OCI-LY1 (cell line): ENCODE data around the gene B3GALT6.

Source experiments
- H2AFZ ChIP-seq: fragments of 200-600 bp; sonication (generic), shearing (Covaris generic); 2 replicates; pipeline ENCODE4 v1.6.0; 2014; ENCODE audit warnings: antibody characterized with exemption, mild to moderate bottlenecking, low read length
- H3F3A ChIP-seq: fragments of 200-600 bp; sonication (generic), shearing (Covaris generic); 2 replicates; pipeline ENCODE4 v1.6.0; 2014; ENCODE audit warnings: mild to moderate bottlenecking, antibody characterized with exemption, low read length, moderate library complexity; ENCODE audit not compliant: insufficient read depth
- H3K27ac ChIP-seq: fragments of 200-600 bp; sonication (generic); 2 replicates; pipeline ENCODE4 v1.5.1; 2014; ENCODE audit warnings: low read length, mixed run types, mild to moderate bottlenecking, low read depth; ENCODE audit not compliant: poor library complexity, severe bottlenecking
- H3K27me3 ChIP-seq: fragments of 200-600 bp; sonication (generic); 2 replicates; pipeline ENCODE4 v1.6.0; 2014; ENCODE audit warnings: antibody characterized with exemption, mild to moderate bottlenecking, low read length, moderate library complexity; ENCODE audit not compliant: insufficient read depth
- H3K36me3 ChIP-seq: fragments of 200-600 bp; sonication (generic); 2 replicates; pipeline ENCODE4 v1.6.1; 2014; ENCODE audit warnings: mild to moderate bottlenecking, antibody characterized with exemption, low read length, moderate library complexity, mixed read lengths; ENCODE audit not compliant: insufficient read depth
- H3K4me1 ChIP-seq: fragments of 200-600 bp; sonication (generic); 2 replicates; pipeline ENCODE4 v1.5.1; 2014; ENCODE audit warnings: mild to moderate bottlenecking, low read length, moderate library complexity; ENCODE audit not compliant: insufficient read depth, severe bottlenecking
- H3K4me2 ChIP-seq: fragments of 200-600 bp; sonication (generic), shearing (Covaris generic); 2 replicates; pipeline ENCODE4 v1.6.1; 2014; ENCODE audit warnings: low read length
- H3K4me3 ChIP-seq: fragments of 200-600 bp; sonication (generic); 2 replicates; pipeline ENCODE4 v1.5.1; 2014; ENCODE audit warnings: low read length, low read depth, mild to moderate bottlenecking, mixed read lengths; ENCODE audit not compliant: poor library complexity, severe bottlenecking
- H3K79me2 ChIP-seq: fragments of 200-600 bp; shearing (Covaris generic); 2 replicates; pipeline ENCODE4 v1.6.1; 2016; ENCODE audit warnings: mixed run types, low read length, mixed read lengths; ENCODE audit not compliant: insufficient read depth
- H3K9ac ChIP-seq: fragments of 200-600 bp; sonication (generic), shearing (Covaris generic); 2 replicates; pipeline ENCODE4 v1.6.1; 2014; ENCODE audit warnings: mild to moderate bottlenecking, low read length, mixed read lengths
- H3K9me2 ChIP-seq: fragments of 200-600 bp; sonication (generic), shearing (Covaris generic); 2 replicates; pipeline ENCODE4 v1.6.1; 2014; ENCODE audit warnings: low read depth, mild to moderate bottlenecking, low read length, mixed read lengths
- H3K9me3 ChIP-seq: fragments of 200-600 bp; shearing (Covaris generic); 2 replicates; pipeline ENCODE4 v1.6.1; 2014; ENCODE audit warnings: low read length, mixed read lengths
- H4K20me1 ChIP-seq: fragments of 200-600 bp; sonication (generic), shearing (Covaris generic); 2 replicates; pipeline ENCODE4 v1.6.0; 2016; ENCODE audit warnings: mild to moderate bottlenecking, low read length; ENCODE audit not compliant: insufficient read depth
- EZH2 ChIP-seq: fragments of 200-600 bp; sonication (generic), shearing (Covaris generic); IDR thresholded peaks from 2 replicates; pipeline ENCODE4 v1.8.0; 2017; ENCODE audit warnings: borderline replicate concordance, mixed run types, mild to moderate bottlenecking, antibody characterized with exemption, low read length, moderate library complexity, mixed read lengths
- TF ChIP-seq, protein P1 (sequence below): fragments of 200-600 bp; sonication (generic), shearing (Covaris generic); IDR thresholded peaks from 2 replicates; pipeline ENCODE4 v1.5.1; 2017; ENCODE audit warnings: mild to moderate bottlenecking, antibody characterized with exemption, low read length, moderate library complexity, mixed read lengths

Gene B3GALT6

GRCh38 chr1:1198423-1199140 is 33.5 kb upstream of the B3GALT6 start:
- no peak for TF ChIP-seq EZH2
- TF ChIP-seq, protein P1, sequence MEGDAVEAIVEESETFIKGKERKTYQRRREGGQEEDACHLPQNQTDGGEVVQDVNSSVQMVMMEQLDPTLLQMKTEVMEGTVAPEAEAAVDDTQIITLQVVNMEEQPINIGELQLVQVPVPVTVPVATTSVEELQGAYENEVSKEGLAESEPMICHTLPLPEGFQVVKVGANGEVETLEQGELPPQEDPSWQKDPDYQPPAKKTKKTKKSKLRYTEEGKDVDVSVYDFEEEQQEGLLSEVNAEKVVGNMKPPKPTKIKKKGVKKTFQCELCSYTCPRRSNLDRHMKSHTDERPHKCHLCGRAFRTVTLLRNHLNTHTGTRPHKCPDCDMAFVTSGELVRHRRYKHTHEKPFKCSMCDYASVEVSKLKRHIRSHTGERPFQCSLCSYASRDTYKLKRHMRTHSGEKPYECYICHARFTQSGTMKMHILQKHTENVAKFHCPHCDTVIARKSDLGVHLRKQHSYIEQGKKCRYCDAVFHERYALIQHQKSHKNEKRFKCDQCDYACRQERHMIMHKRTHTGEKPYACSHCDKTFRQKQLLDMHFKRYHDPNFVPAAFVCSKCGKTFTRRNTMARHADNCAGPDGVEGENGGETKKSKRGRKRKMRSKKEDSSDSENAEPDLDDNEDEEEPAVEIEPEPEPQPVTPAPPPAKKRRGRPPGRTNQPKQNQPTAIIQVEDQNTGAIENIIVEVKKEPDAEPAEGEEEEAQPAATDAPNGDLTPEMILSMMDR = no peak

DNA sequence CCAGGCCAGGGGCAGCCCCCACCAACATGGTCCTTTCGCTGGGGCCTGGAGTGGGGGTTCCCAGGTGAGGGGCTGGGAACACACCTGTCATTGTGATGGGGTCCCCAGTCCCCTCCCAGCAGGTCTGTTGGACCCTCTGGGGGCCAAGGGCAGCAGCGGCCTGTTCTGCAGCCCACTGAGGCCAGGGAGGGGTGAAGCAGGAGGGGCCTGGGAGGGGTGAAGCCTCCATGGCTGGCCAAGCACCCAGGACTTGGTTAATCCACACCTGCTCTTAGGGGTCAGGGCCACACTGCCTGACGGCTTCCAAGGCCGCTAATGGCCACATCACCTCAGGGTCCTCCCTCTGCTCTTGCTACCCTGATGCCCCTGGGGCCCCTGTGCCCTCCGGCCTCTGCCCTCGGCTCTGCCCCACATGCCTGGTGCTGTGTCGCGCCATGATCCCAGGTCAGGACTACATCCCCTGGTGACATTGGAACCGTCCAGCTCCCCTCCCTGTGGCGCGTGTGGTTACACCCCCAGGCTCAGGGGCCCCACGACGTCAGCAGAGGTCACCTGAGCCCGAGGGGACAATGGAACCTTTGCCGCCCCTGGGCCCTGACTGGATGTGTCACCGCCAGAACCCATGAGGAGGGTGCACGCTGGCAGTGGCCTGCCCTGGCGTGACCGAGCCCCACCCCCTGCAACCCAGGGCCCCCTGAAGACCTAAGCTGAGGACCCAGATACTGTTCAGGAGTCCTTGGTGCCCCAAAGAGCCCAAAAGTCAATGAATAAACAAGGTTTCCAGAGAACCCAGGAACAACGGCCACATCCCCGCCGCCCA is 32.7 kb upstream of the B3GALT6 start:
- Histone ChIP-seq H3F3A (no peaks in the 10 kb centered on the region), H3K27me3 (peaks cover 9% of the 10 kb centered on the region), H3K4me1 (no peaks in the 10 kb centered on the region), H3K9me2 (no peaks in the 10 kb centered on the region), H3K4me2 (no peak overlapping the region), H4K20me1 (no peaks in the 10 kb centered on the region), H3K36me3 (no peaks in the 10 kb centered on the region), H3K4me3 (no peak overlapping the region), H3K27ac (no peak overlapping the region), H3K9me3 (peaks cover 4% of the 10 kb centered on the region; the same call in 1 of the 2 replicates), H2AFZ (no peak overlapping the region), H3K79me2 (no peaks in the 10 kb centered on the region), H3K9ac (no peak overlapping the region)
- TF ChIP-seq EZH2 = no peak
- TF ChIP-seq, protein P1 = no peak

More at GRCh38 chr1:1198423-1199140, 33.5 kb upstream of the B3GALT6 start:
- Histone ChIP-seq H3K79me2 (no peaks in the 10 kb centered on the region), H4K20me1 (no peaks in the 10 kb centered on the region), H3K4me2 (no peak overlapping the region), H3K27me3 (peaks cover 12% of the 10 kb centered on the region), H3K9ac (no peak overlapping the region), H2AFZ (no peak overlapping the region), H3K36me3 (no peaks in the 10 kb centered on the region), H3K9me3 (peaks cover 4% of the 10 kb centered on the region; the same call in 1 of the 2 replicates), H3K9me2 (no peaks in the 10 kb centered on the region), H3K4me3 (no peak overlapping the region), H3K27ac (no peak overlapping the region), H3K4me1 (no peaks in the 10 kb centered on the region), H3F3A (no peaks in the 10 kb centered on the region)

DNA sequence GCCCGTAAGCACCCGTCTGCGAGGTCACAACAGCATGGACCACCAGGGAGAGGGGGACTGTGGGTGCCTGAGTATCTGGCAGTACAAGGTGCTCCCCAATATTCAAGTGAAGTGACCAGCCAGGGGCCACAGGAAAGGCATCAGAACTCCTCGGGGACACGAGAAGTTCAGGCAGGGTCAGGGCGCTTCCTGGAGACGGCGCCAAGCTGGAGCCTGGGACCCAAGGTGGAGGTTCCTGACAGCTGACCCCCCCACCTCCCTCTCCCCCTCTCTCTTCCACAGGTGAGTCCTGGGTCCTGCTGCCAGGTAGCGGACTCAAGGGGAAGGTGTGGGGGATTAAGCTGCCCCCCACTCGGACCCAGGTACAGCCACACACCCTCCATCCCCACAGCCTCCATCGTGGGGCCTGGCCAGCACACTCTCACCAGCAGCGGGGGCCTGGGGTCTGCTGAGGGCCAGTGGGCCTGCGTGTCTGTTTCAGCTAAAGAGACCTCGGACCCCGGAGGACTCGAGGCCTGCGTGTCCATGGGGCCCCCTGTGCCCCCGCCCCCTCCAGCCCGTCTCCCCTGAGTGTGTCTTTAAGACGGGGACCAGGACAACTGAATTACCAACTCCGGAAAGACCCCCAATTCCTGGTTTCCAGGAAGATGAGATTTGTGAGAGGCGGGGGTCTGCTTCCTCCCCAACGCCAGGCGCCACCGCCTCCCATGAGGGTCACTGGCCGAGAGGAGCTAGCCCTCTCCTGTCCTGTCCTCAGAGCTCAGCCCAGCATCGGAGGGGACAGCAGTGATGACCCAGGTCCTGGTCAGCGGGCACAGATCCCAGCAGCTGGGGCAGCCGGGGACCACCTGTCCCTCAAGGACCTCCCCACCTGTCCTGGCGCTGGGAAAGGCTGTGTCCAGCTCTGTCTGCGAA is 31.8 kb upstream of the B3GALT6 start:
- no peak overlapping the region for H3K27ac ChIP-seq
- no peaks in the 10 kb centered on the region for H4K20me1 ChIP-seq
- no peaks in the 10 kb centered on the region for H3K9me2 ChIP-seq
- H3K9ac ChIP-seq = no peak overlapping the region
- no peak overlapping the region for H2AFZ ChIP-seq
- H3K4me3 ChIP-seq = no peak overlapping the region
- peaks cover 8% of the 10 kb centered on the region for H3K27me3 ChIP-seq
- H3K36me3 ChIP-seq = no peaks in the 10 kb centered on the region
- H3K79me2 ChIP-seq = no peaks in the 10 kb centered on the region
- H3K4me2 ChIP-seq = no peak overlapping the region
- H3F3A ChIP-seq = no peaks in the 10 kb centered on the region
- TF ChIP-seq, protein P1 = no peak
- no peak for TF ChIP-seq EZH2
- H3K4me1 ChIP-seq = no peaks in the 10 kb centered on the region
- no peaks in the 10 kb centered on the region for H3K9me3 ChIP-seq
